Fibroblast of skin of back (primary cell): Measurements from ENCODE around the gene NCOA1.
"Not testable (repeated sequence)": the region's sequence is repeated elsewhere in the genome, so short reads cannot be mapped to it uniquely, and the experiment has no call there.

Experiments
- DNase-seq: peaks from one replicate; pipeline ENCODE4 v3.0.0-alpha.2; 2013

Gene NCOA1

DNA sequence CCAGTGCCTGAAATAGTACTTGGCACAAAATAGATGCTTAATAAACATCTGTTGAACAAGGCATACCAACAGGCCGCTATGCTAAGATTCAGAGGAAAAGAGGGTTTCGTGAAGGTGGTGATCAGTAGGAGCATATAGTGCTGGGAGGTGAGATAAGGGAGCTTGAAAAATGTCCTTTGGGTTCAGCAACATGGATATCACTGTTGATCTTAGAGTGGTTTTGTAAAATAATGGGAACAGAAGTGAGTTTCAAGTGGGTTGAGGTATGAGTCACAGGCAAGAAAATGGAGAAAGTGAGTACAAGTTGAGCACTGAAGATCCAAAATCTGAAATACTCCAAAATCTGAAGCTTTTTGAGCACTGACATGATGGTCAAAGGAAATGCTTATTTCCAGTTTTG, 306.6 kb downstream of the NCOA1 start:
- DNase-seq: no peak

DNA sequence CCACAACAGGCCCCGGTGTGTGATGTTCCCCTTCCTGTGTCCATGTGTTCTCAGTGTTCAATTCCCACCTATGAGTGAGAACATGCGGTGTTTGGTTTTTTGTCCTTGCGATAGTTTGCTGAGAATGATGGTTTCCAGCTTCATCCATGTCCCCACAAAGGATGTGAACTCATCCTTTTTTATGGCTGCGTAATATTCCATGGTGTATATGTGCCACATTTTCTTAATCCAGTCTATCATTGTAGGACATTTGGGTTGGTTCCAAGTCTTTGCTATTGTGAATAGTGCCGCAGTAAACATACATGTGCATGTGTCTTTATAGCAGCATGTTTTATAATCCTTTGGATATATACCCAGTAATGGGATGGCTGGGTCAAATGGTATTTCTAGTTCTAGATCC, 309.4 kb downstream of the NCOA1 start:
- not testable (repeated sequence) for DNase-seq

DNA sequence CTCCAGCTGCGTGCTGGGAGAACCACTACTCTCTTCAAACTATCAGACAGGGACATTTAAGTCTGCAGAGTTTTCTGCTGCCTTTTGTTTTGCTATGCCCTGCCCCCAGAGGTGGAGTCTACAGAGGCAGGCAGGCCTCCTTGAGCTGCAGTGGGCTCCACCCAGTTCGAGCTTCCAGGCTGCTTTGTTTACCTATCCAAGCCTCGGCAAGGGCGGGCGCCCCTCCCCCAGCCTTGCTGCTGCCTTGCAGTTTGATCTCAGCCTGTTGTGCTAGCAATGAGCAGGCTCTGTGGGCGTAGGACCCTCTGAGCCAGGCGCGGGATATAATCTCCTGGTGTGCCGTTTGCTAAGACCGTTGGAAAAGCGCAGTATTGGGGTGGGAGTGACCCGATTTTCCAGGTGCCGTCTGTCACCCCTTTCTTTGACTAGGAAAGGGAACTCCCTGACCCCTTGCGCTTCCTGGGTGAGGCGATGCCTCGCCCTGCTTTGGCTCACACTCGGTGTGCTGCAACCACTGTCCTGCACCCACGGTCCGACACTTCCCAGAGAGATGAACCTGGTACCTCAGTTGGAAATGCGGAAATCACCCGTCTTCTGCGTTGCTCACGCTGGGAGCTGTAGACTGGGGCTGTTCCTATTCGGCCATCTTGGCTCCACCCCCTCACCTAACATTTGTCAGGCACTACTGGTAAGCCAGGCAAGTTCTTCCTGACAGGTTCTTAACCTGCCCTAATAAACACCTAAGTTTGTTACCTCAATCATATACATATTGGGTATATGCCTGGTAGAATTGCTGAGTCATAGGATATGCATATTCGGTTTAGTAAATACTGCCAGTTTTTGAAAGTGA, 315.0 kb downstream of the NCOA1 start:
- not testable (repeated sequence) for DNase-seq

DNA sequence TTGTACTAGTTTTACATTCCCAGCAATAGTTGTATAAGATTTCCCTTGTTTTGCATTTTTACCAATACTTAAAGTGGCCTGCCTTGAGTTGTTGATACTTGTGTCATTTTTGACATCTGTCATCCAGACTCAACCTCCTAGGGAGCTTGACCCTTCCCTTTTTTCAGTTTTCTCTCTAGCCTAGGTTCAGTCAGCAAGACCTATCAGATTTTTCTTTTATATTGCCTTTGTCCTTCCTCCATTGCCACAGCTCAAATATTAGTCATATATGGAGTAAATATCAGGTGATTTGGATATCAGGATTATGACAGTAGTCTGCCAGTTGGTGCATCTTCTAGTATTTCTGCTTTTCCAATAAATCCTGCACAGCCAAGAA, 315.6 kb downstream of the NCOA1 start:
- DNase-seq: no peak

DNA sequence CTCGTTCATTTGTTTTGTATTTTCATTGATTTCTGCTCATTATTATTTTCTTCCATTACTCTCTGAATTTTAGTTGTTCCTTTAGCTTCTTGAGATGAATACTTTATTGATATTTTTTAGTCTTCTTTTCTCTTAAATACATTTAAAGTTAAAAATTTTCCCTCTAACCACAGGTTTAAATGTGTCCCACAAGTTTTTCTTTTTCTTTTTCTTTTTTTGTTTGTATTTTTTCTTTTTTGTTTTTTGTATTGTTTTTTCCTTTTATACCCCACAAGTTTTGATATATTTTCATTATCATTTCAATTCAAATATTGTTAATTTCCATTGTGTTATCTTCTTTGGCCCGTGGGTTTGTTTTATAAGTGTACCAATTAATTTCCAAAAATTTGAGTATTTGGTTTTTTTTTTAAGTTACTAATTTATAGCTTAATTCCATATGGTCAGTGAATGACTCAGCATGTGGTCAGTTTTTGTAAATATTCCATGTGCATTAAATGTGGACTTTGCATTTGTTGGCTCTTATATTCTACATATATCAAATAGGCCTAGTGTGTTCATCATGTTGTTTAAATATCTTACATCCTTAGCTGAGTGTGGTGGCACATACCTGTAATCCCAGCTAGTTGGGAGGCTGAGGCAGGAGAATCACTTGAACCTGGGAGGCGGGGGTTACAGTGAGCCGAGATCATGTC, 318.4 kb downstream of the NCOA1 start:
- DNase-seq: no peak

DNA sequence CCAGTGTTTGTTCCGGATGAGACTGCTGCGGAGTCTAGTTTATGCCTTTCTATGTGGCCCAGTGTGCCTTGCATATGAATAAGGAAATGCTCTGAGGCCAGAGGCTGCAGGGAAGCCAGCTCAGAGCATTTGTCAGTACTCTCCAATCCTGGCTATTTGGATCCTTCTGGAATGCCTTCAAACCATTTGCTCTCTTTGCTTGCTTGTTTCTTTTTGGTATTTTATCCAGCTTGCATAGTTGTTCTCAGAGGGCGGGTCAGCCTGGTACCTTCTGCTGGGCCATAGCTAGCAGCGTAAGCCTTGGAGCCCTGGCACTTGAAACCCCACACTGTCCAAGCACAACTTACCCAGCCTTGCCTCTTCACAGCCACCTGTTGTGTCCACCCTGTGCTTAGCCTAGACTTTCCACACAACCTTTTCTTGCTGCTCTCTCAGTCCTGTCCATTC, 322.7 kb downstream of the NCOA1 start:
- DNase-seq: no peak

DNA sequence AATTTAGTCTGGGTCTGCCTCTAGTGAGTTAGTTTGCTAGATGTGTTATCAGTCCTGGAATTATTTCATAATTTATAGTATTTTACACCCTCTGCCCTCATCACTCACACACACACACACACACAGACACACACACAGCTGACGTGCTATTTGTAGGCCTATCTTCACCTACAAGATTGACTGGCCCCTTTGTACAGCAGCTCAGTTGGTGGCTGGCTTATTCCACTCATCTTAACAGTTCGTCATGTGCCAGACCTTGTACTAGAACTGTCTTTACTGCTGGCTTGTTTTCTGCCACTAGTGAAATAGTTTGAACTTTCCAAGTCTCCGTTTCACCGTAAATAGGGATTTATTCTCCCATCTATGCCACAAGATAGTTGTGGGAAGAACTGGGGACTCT, 323.5 kb downstream of the NCOA1 start:
- DNase-seq: no peak

DNA sequence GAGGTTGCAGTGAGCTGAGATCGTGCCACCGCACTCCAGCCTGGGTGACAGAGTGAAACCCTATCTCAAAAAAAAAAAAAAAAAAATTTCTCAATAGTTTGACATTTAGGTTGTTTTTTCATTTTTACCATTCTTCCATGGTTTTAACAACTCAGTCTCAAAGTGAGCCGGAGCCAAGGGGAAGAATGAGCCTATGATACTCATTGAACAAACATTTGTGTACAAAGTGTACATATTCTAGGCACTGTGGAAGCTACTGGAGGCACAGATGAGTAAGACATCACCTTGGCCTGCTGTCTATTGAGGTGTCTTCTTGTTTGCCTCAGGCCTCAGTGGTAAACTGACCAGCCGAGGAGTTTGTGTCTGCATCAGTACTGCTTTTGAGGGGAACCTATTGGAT, 324.1 kb downstream of the NCOA1 start:
- no peak for DNase-seq

DNA sequence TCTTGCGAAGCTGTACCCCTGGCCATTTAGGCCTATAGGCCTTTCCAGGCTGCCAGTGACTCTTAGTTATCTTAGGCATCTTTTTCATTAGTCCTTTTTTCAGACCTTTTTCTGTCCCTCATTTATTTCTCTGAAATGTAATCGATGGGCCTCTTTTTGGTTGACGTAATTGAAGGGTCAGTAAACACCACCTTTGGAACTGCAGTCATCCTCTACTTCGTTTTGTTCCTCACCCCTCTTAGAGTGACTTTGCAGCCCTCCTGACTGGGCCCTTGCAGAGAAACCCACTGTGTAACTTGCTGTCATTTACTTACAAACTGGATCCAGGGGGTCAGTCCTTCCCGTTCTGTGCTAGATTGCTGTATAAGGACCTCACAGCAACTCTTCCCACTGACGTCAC, 325.4 kb downstream of the NCOA1 start:
- DNase-seq: no peak

DNA sequence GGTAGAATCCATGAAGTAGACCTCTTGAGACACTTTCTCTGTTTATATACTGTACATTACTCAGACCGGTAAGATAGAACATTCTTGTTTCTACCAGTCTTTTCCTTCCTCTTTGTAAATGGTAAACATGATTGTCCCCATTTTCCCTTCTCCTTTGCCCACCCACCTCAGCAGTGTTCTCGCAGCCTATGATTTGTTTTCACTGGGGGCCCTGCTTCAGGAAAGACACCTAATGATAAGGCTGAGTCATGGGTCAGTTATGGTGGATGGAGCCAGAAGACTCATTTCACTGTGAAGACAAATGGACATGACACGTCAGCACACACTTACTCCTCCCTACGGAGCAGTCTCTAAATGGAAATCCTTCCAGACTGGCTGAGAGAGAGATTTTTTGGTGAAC, 325.8 kb downstream of the NCOA1 start:
- DNase-seq: peak; percentile 72

DNA sequence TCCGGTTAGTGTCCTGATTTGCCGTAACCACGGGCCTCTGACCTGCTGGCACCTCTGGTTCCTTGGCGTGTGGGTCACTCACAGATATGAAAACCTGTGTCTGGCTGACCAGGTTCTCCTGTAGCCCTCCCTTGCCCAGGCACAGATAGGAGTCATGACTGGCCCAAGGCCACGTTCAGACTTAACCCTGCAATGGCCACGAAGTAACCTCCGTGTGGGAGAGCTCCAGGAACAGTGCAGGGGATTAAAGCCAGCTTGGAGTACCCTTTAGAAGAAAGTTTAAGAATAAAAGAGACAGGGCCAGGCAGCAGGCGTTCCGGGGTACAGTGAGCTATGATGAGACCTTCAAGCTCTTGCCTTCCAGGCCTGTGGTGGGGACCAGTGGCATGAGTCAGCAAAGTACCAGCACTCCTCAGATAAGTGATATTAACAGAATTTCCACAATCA, 327.7 kb downstream of the NCOA1 start:
- no peak for DNase-seq

DNA sequence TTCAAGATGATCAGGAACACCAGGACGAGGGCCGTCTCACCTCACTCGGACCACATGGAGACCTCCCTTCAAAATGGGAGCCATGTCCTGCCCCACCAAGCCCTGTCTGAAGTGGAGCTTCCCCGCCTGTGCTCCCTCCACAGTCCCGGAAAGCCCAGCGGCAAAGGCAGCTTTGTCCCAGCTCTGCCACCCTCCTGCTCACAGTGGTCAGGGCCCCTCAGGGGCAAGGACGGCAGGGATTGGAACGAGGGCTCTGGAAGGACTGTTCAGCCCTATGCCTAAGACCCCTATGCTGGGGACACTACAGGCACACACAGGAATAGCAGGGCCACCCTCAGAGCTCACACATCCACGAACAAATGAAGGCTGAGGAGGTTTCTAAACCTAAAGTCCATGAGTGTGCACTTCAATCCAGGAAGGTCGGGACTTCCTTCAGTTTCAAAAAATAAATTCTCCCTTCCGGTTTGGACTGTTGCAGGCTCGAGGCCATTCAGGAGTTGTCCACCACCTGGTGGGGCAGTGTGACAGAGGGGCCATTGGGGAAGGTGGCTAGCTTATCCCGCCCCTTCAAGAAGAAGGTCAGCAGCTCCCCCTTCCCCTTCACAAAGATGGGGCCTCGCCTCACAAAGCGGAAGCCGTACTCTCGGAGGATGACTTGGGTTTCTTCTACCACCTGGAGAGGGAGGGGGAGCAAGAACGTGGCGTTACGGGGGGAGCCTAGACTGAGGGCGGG, 328.6 kb downstream of the NCOA1 start:
- no peak for DNase-seq

DNA sequence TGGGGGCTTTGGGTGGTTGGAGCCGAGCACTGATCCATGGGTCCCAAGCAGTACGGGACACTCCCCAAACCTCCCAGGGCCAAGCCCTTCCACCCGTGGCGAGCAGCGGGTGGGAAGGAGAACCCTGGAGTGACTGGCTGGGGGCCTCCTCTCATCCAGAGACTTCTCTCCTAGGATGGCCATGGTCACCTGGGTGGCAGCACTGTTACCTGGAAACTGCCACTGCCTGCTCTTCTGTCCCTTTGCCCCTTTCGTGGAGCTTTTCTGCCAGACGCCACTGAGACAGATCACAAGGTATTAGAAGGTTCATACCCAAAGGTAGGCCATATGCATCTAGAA, 329.1 kb downstream of the NCOA1 start:
- no peak for DNase-seq
